Esophagus squamous epithelium (tissue), 5 donors: Measurements from ENCODE around the gene HEG1. TPM values are rescaled to one million over a fixed set of nuclear protein-coding genes. Genes with fewer than 3 reads are reported as not detected.
A peak's percentile ranks its signal among the peaks of the same experiment; 100 is the strongest.

ENCODE experiments used
- DNase-seq: peaks from one replicate; lab custom pipeline; 2025; lab: John Stamatoyannopoulos, UW
- H3K27ac ChIP-seq, 4 donors: fragments of 200-600 bp; sonication (generic); one replicate each; pipeline ENCODE4 v1.5.1; 2016 to 2019; ENCODE audit warnings: mild to moderate bottlenecking in 1 of 4
- H3K27me3 ChIP-seq, 4 donors: fragments of 200-600 bp; sonication (generic); 1 replicate in 3 of 4; 2 replicates in 1 of 4; pipeline versions ENCODE4 v1.5.1 to v1.6.0; 2017 to 2021; ENCODE audit warnings: antibody characterized with exemption in 1 of 4
- H3K36me3 ChIP-seq, 3 donors: fragments of 200-600 bp; sonication (generic); one replicate each; pipeline ENCODE4 v1.5.1; 2016 to 2019
- H3K4me1 ChIP-seq, 3 donors: fragments of 200-600 bp; sonication (generic); one replicate each; pipeline ENCODE4 v1.5.1; 2017 to 2019
- H3K4me3 ChIP-seq, 4 donors: fragments of 200-600 bp; sonication (generic); 1 replicate in 3 of 4; 2 replicates in 1 of 4; pipeline ENCODE4 v1.5.1; 2016 to 2019; ENCODE audit warnings: mild to moderate bottlenecking in 2 of 4, moderate library complexity in 1 of 4
- H3K9me3 ChIP-seq, 3 donors: fragments of 200-600 bp; sonication (generic); one replicate each; pipeline ENCODE4 v1.5.1; 2016 to 2019
- CTCF ChIP-seq, 6 experiments: fragments of 450-650 bp in 4 of 6; fragments of 200-600 bp in 2 of 6; sonication (generic) in 2 of 6; IDR thresholded peaks; one replicate each; pipeline ENCODE4 v1.5.1; 2016 to 2019; ENCODE audit warnings: antibody characterized with exemption in 6 of 6, mild to moderate bottlenecking in 4 of 6, moderate library complexity in 4 of 6
- POLR2A ChIP-seq, 4 donors: fragments of 450-650 bp; IDR thresholded peaks; one replicate each; pipeline ENCODE4 v1.6.1; 2017; ENCODE audit warnings: antibody characterized with exemption in 4 of 4, mild to moderate bottlenecking in 4 of 4, moderate library complexity in 3 of 4
- WGBS, 2 donors: methylation state at CpG; one replicate each; pipeline ENCODE4 v1.1.5; 2018; 5-methylcytosine and 5-hydroxymethylcytosine counted together
- intact Hi-C: fragments of 100-400 bp; cut with DNase I; formaldehyde crosslinking; loops from one replicate; pipeline ENCODE4 v1.15.0; 2022
- total RNA-seq, 4 donors: library from RNA; depleted of rRNA; stranded (reverse); fragments of >200 nt; gene quantifications; one replicate each; pipeline ENCODE4 v1.1.0, GENCODE V29; 2016
- donor health status: DM: yes; HTN: yes; CAD: no.

Gene HEG1
- total RNA-seq, 4 donors from 2014 or later = 13.3 to 37.2 (median 22.5) TPM

- intact Hi-C loops = loop anchor here (10.0 kb wide), 1 partner anchor 89 kb away; no protein-coding TSS in a partner anchor
- no peaks in the 10 kb centered on the region for H3K9me3 ChIP-seq
- no peak for DNase-seq
- peak overlapping the region; percentile 62 to 89 (median 77) for H3K4me3 ChIP-seq
- H3K4me1 ChIP-seq = peaks cover 39 to 72% (median 48%) of the 10 kb centered on the region in 3 donors
- TF ChIP-seq POLR2A (IDR thresholded peaks at IDR 0.05) (no peak), CTCF (IDR thresholded peaks at IDR 0.05) (no peak)
- H3K27ac ChIP-seq = peak overlapping the region; percentile 87 to 99 (median 92)
- WGBS, 2 donors = 0% methylated on average over 13 of the region's 78 CpGs; no CpG with 5 or more reads in 1 of the 2 donors
- H3K27me3 ChIP-seq = no peaks in the 10 kb centered on the region
- H3K36me3 ChIP-seq = peaks cover 0 to 1% (median 0%) of the 10 kb centered on the region in 3 donors
Measured at GRCh38 chr3:125055331-125055912, 375 bp downstream of the HEG1 start.

- intact Hi-C loops = loop anchor here (10.0 kb wide), 1 partner anchor 90 kb away; no protein-coding TSS in a partner anchor
- Histone ChIP-seq H3K9me3 (no peaks in the 10 kb centered on the region), H3K27ac (peak overlapping the region; percentile 87 to 99 (median 92)), H3K4me1 (peaks cover 43 to 79% (median 50%) of the 10 kb centered on the region in 3 donors), H3K27me3 (no peaks in the 10 kb centered on the region), H3K4me3 (peak overlapping the region; percentile 62 to 89 (median 77)), H3K36me3 (peaks cover 0 to 6% (median 0%) of the 10 kb centered on the region in 3 donors)
- TF ChIP-seq CTCF (IDR thresholded peaks at IDR 0.05) (peak in 3 of 6 experiments; percentile 6 to 27 (median 10)), POLR2A (IDR thresholded peaks at IDR 0.05) (peak in 2 of 4 donors; percentile 36 to 53)
- no peak for DNase-seq
- WGBS, 2 donors = 1 to 4% methylated on average over 17 of the region's 17 CpGs
Measured at GRCh38 chr3:125054449-125055329, 1.1 kb downstream of the HEG1 start.

- H3K27ac ChIP-seq = peak overlapping the region; percentile 87 to 99 (median 92)
- peak overlapping the region; percentile 62 to 89 (median 77) for H3K4me3 ChIP-seq
- intact Hi-C loops = loop anchor here (10.0 kb wide), 1 partner anchor 91 kb away; no protein-coding TSS in a partner anchor
- H3K9me3 ChIP-seq = no peaks in the 10 kb centered on the region
- 69 to 74% methylated on average over 7 of the region's 7 CpGs for WGBS, 2 donors
- H3K36me3 ChIP-seq = peaks cover 0 to 11% (median 0%) of the 10 kb centered on the region in 3 donors
- no peaks in the 10 kb centered on the region for H3K27me3 ChIP-seq
- TF ChIP-seq POLR2A (IDR thresholded peaks at IDR 0.05) (no peak), CTCF (IDR thresholded peaks at IDR 0.05) (no peak)
- no peak for DNase-seq
- H3K4me1 ChIP-seq = peaks cover 49 to 86% (median 56%) of the 10 kb centered on the region in 3 donors
Measured at GRCh38 chr3:125054062-125054448, 1.7 kb downstream of the HEG1 start.

- H3K36me3 ChIP-seq = peaks cover 0 to 11% (median 0%) of the 10 kb centered on the region in 3 donors
- 81 to 100% methylated on average over 2 of the region's 2 CpGs for WGBS, 2 donors
- no peak for DNase-seq
- H3K9me3 ChIP-seq = no peaks in the 10 kb centered on the region
- H3K4me3 ChIP-seq = peak overlapping the region in 3 of 4 donors; percentile 71 to 89 (median 83)
- intact Hi-C loops = loop anchor here (10.0 kb wide), 1 partner anchor 91 kb away; no protein-coding TSS in a partner anchor
- H3K27ac ChIP-seq = peak overlapping the region; percentile 87 to 99 (median 92)
- no peak for TF ChIP-seq POLR2A (IDR thresholded peaks at IDR 0.05)
- no peak for TF ChIP-seq CTCF (IDR thresholded peaks at IDR 0.05)
- no peaks in the 10 kb centered on the region for H3K27me3 ChIP-seq
- H3K4me1 ChIP-seq = peaks cover 54 to 93% (median 63%) of the 10 kb centered on the region in 3 donors
Measured at GRCh38 chr3:125053304-125053699, 2.5 kb downstream of the HEG1 start.
